ENCODE data around the gene RBMS3.

- TF ChIP-seq CTCF (conservative IDR thresholded peaks at IDR 0.05 in 1 of 2, IDR thresholded peaks at IDR 0.05 in 1 of 2; ENCODE audit: low read depth in 1 of 2, low read length in 2 of 2) (no peak), EZH2 (IDR thresholded peaks at IDR 0.05; ENCODE audit: low read length, missing control alignments) (no peak)
These were observed 651.9 kb downstream of the RBMS3 start for GRCh38 chr3:29932696-29933325.
